GM23248 (cell line): ENCODE data around the gene SCLT1. TPM values are rescaled to one million over a fixed set of nuclear protein-coding genes. Genes with fewer than 3 reads are reported as not detected.
A peak's percentile ranks its signal among the peaks of the same experiment; 100 is the strongest.

Experiments
- DNase-seq: peaks from one replicate; pipeline ENCODE4 v3.0.0-alpha.2; 2015
- H2AFZ ChIP-seq: fragments of 200-600 bp; sonication (generic); 2 replicates; pipeline ENCODE4 v1.6.1; 2016; ENCODE audit warnings: antibody characterized with exemption
- H3F3A ChIP-seq: fragments of 200-600 bp; sonication (generic); 2 replicates; pipeline ENCODE4 v1.6.1; 2016; ENCODE audit warnings: mild to moderate bottlenecking, antibody characterized with exemption, mixed run types; ENCODE audit not compliant: insufficient read depth
- H3K27ac ChIP-seq: fragments of 200-600 bp; sonication (generic); 2 replicates; pipeline ENCODE4 v1.5.1; 2016; ENCODE audit warnings: mild to moderate bottlenecking
- H3K27me3 ChIP-seq: fragments of 200-600 bp; sonication (generic); replicated peaks from 2 replicates; pipeline ENCODE4 v1.6.1; 2016; ENCODE audit warnings: mild to moderate bottlenecking; ENCODE audit not compliant: insufficient read depth
- H3K36me3 ChIP-seq: fragments of 200-600 bp; sonication (generic); 2 replicates; pipeline ENCODE4 v1.6.1; 2016; ENCODE audit warnings: low read depth, mild to moderate bottlenecking
- H3K4me1 ChIP-seq: fragments of 200-600 bp; sonication (generic); 2 replicates; pipeline ENCODE4 v1.6.1; 2016; ENCODE audit warnings: mild to moderate bottlenecking; ENCODE audit not compliant: insufficient read depth
- H3K4me2 ChIP-seq: fragments of 200-600 bp; sonication (generic); one replicate; pipeline ENCODE4 v1.6.1; 2016; ENCODE audit warnings: mild to moderate bottlenecking; ENCODE audit not compliant: unreplicated experiment
- H3K4me3 ChIP-seq: fragments of 200-600 bp; sonication (generic); 2 replicates; pipeline ENCODE4 v1.5.1; 2016; ENCODE audit warnings: mild to moderate bottlenecking
- H3K79me2 ChIP-seq: fragments of 200-600 bp; sonication (generic); 2 replicates; pipeline ENCODE4 v1.6.1; 2016; ENCODE audit warnings: mild to moderate bottlenecking; ENCODE audit not compliant: insufficient read depth
- H3K9ac ChIP-seq: fragments of 200-600 bp; sonication (generic); 2 replicates; pipeline ENCODE4 v1.6.1; 2016; ENCODE audit warnings: mild to moderate bottlenecking
- H3K9me2 ChIP-seq: fragments of 200-600 bp; sonication (generic); 2 replicates; pipeline ENCODE4 v1.6.1; 2016; ENCODE audit warnings: mixed run types, mild to moderate bottlenecking, moderate library complexity; ENCODE audit not compliant: insufficient read depth
- H3K9me3 ChIP-seq: fragments of 200-600 bp; sonication (generic); one replicate; pipeline ENCODE4 v1.6.1; 2017; ENCODE audit warnings: low read depth
- H4K20me1 ChIP-seq: fragments of 200-600 bp; sonication (generic); 2 replicates; pipeline ENCODE4 v1.6.0; 2016; ENCODE audit not compliant: insufficient read depth
- EZH2 ChIP-seq: fragments of 200-600 bp; sonication (generic); IDR thresholded peaks from 2 replicates; pipeline ENCODE4 v1.6.1; 2018; ENCODE audit warnings: antibody characterized with exemption, mild to moderate bottlenecking; ENCODE audit not compliant: insufficient read depth, poor library complexity, severe bottlenecking
- EZH2phosphoT487 ChIP-seq: fragments of 200-600 bp; sonication (generic); IDR thresholded peaks from 2 replicates; pipeline ENCODE4 v1.6.1; 2018; ENCODE audit warnings: antibody characterized with exemption, moderate library complexity, mild to moderate bottlenecking, low read depth; ENCODE audit not compliant: insufficient read depth
- WGBS, 2 experiments: methylation state at CpG; one replicate each; pipeline ENCODE4 v1.1.6; 2015 to 2017; ENCODE audit warnings: low lambda C conversion rate in 2 of 2, low coverage in 1 of 2; ENCODE audit errors: missing lambda C conversion rate in 2 of 2; 5-methylcytosine and 5-hydroxymethylcytosine counted together
- in situ Hi-C: fragments of 300-500 bp; cut with MboI; formaldehyde crosslinking; loops from 2 replicates; pipeline ENCODE4 v1.15.0; 2020
- polyA plus RNA-seq: library from polyadenylated mRNA; unstranded; fragments of >200 nt; fragmentation: Nextera tagmentation; extraction: Ambion mirVana; gene quantifications from 2 replicates; pipeline ENCODE4 v1.2.1, GENCODE V29; 2016
- total RNA-seq: library from RNA; depleted of rRNA; stranded (reverse); fragments of >200 nt; shearing (Covaris generic); gene quantifications from 2 replicates; pipeline ENCODE4 v1.2.3, GENCODE V29; 2014

The SCLT1 gene
- total and polyA plus RNA-seq, 2 experiments from 2014 or later = 7.3 to 9.0 TPM

- H3K4me1 ChIP-seq = no peaks in the 10 kb centered on the region
- WGBS, 2 experiments = 69 to 80% methylated on average over 2 of the region's 2 CpGs
- no peaks in the 10 kb centered on the region for H4K20me1 ChIP-seq
- H3K79me2 ChIP-seq = no peaks in the 10 kb centered on the region
- H3F3A ChIP-seq = peaks cover 27% of the 10 kb centered on the region
- H3K27me3 ChIP-seq = no peaks in the 10 kb centered on the region
- H2AFZ ChIP-seq = no peak overlapping the region
- no peaks in the 10 kb centered on the region for H3K9me3 ChIP-seq
- no peak for DNase-seq
- H3K4me2 ChIP-seq = no peak overlapping the region
- no peaks in the 10 kb centered on the region for H3K9me2 ChIP-seq
- no peak overlapping the region for H3K9ac ChIP-seq
- no peak overlapping the region for H3K4me3 ChIP-seq
- TF ChIP-seq EZH2 = no peak
- no peak for TF ChIP-seq EZH2phosphoT487
- peaks cover 16% of the 10 kb centered on the region; the same call in 1 of the 2 replicates for H3K36me3 ChIP-seq
- no peak overlapping the region for H3K27ac ChIP-seq
- in situ Hi-C loops = no loop called here
Measured at GRCh38 chr4:128879283-128879682, 214.1 kb downstream of the SCLT1 start.

- Histone ChIP-seq H3K4me3 (no peak overlapping the region), H3K27me3 (no peaks in the 10 kb centered on the region), H4K20me1 (no peaks in the 10 kb centered on the region), H3K27ac (no peak overlapping the region), H3K79me2 (no peaks in the 10 kb centered on the region), H3K9ac (no peak overlapping the region), H3K9me3 (no peaks in the 10 kb centered on the region), H3K9me2 (no peaks in the 10 kb centered on the region), H3K4me1 (no peaks in the 10 kb centered on the region), H2AFZ (no peak overlapping the region), H3K4me2 (no peak overlapping the region), H3K36me3 (peaks cover 26% of the 10 kb centered on the region; the same call in 1 of the 2 replicates), H3F3A (peaks cover 28% of the 10 kb centered on the region)
- TF ChIP-seq EZH2 (no peak), EZH2phosphoT487 (no peak)
- in situ Hi-C loops = no loop called here
- 94 to 97% methylated on average over 4 of the region's 4 CpGs for WGBS, 2 experiments
- no peak for DNase-seq
Measured at GRCh38 chr4:128877934-128878333, 215.4 kb downstream of the SCLT1 start.

GRCh38 chr4:128876200-128876599 is 217.1 kb downstream of the SCLT1 start:
- DNase-seq = no peak
- Histone ChIP-seq H3K27ac (no peak overlapping the region), H3F3A (peaks cover 44% of the 10 kb centered on the region), H4K20me1 (no peaks in the 10 kb centered on the region), H3K9me3 (no peaks in the 10 kb centered on the region), H3K4me2 (no peak overlapping the region), H2AFZ (no peak overlapping the region), H3K27me3 (no peaks in the 10 kb centered on the region), H3K79me2 (no peaks in the 10 kb centered on the region), H3K9ac (no peak overlapping the region), H3K4me3 (no peak overlapping the region), H3K9me2 (no peaks in the 10 kb centered on the region), H3K4me1 (peaks cover 12% of the 10 kb centered on the region), H3K36me3 (peaks cover 40% of the 10 kb centered on the region)
- in situ Hi-C loops = no loop called here
- WGBS, 2 experiments = 72 to 89% methylated on average over 2 of the region's 2 CpGs
- no peak for TF ChIP-seq EZH2phosphoT487
- no peak for TF ChIP-seq EZH2

- Histone ChIP-seq H3K79me2 (0 out of 2 replicates have a peak, but pooled peaks cover 10% of the 10 kb centered on the region), H3F3A (peaks cover 52% of the 10 kb centered on the region), H3K4me3 (no peak overlapping the region), H3K9me2 (no peaks in the 10 kb centered on the region), H3K9ac (no peak overlapping the region), H4K20me1 (no peaks in the 10 kb centered on the region), H3K4me2 (peak overlapping the region; percentile 3), H2AFZ (no peak overlapping the region), H3K27ac (peak overlapping the region; percentile 63), H3K4me1 (peaks cover 20% of the 10 kb centered on the region), H3K27me3 (no peaks in the 10 kb centered on the region), H3K9me3 (no peaks in the 10 kb centered on the region), H3K36me3 (peaks cover 67% of the 10 kb centered on the region)
- DNase-seq = peak; percentile 85
- no peak for TF ChIP-seq EZH2
- TF ChIP-seq EZH2phosphoT487 = no peak
- in situ Hi-C loops = no loop called here
- WGBS, 2 experiments = 44% methylated on average over 9 of the region's 9 CpGs
Measured at GRCh38 chr4:128871948-128872347, 221.4 kb downstream of the SCLT1 start.
